GM12801 (cell line): ENCODE data around the gene GCNT2.

Experiments
- TF ChIP-seq, protein P1 (sequence below): IDR thresholded peaks from one replicate; pipeline ENCODE4 v1.5.1; 2011; ENCODE audit warnings: control low read depth; ENCODE audit not compliant: insufficient read length; ENCODE audit errors: extremely low read depth

Gene GCNT2

GRCh38 chr6:10507298-10507697 is 13.9 kb upstream of the GCNT2 start:
- TF ChIP-seq, protein P1, sequence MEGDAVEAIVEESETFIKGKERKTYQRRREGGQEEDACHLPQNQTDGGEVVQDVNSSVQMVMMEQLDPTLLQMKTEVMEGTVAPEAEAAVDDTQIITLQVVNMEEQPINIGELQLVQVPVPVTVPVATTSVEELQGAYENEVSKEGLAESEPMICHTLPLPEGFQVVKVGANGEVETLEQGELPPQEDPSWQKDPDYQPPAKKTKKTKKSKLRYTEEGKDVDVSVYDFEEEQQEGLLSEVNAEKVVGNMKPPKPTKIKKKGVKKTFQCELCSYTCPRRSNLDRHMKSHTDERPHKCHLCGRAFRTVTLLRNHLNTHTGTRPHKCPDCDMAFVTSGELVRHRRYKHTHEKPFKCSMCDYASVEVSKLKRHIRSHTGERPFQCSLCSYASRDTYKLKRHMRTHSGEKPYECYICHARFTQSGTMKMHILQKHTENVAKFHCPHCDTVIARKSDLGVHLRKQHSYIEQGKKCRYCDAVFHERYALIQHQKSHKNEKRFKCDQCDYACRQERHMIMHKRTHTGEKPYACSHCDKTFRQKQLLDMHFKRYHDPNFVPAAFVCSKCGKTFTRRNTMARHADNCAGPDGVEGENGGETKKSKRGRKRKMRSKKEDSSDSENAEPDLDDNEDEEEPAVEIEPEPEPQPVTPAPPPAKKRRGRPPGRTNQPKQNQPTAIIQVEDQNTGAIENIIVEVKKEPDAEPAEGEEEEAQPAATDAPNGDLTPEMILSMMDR = no peak

GRCh38 chr6:10507715-10508114 is 13.4 kb upstream of the GCNT2 start:
- TF ChIP-seq, protein P1 = no peak

DNA sequence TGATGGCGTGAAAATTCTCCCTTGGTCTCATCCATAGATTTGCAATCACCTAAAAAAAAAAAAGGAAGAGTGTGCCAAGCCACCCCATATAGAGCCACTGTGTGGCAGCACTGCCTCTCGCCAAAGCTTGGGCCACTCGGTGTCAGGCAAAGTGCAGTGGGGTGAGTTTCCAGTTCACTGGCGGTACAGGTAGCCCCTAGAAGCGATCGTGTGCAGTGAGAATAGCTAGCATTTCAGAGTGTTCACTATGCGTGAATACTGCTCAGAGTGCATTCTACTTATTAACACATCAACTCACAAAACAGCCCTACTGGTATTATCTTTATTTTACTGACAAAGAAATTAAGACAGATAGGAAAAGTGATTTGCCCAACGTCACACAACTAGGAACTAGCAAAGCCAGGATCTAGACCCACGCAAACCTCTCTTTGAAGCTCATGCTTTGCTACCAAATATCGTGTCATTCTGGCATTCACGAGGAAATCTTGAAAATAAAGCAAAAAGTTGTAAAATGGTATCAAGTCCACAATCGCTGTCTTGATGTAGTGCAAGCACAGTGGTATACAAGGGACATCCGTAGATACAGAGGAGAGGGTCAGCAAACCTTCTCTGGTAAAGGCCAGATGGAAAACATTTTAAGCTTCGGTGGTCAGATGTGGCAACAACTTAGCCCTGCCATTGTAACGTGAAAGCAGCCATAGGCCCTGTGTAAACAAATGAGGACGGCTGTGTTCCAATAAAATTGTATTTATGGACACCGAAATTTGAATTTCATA is 10.4 kb upstream of the GCNT2 start:
- TF ChIP-seq, protein P1 = no peak

DNA sequence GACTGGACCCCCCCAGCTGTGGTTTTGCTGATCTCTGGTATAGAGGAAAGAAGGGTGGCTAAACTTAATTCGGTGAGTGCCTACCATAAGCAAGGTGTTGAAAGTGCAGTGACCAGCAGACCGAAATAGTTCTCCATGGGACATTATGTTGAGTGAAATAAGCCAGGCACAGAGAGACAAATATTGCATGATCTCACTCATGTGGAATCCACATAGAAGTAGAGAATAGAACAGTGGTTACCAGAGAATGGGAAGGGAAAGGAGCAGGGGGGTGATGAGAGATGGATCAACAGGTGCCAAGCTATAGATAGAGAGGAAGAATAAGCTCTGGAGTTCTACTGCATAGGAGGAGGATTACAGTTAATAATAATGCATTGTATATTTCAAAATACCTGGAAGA is 9.7 kb upstream of the GCNT2 start:
- TF ChIP-seq, protein P1 = no peak

DNA sequence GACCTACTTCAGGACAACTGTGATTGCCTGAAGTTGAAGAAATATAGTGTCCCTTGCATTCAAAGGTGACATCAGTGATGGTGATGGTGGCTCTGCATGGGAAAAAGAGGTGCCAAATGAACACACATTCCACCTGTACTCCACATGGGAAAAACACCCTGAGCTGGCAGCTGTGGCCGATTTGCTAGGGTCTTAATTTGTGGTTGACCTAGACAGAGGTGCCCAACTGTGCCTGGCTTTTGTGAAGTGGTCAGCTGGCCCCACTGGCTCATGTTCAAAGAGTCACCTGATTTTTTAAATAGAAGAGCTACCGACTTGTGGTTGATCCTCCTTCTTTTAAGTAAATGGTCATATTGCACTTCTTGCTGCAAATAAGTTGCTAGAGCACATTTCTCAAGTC is 7.6 kb upstream of the GCNT2 start:
- TF ChIP-seq, protein P1 = no peak

- TF ChIP-seq, protein P1 = no peak
Observed at GRCh38 chr6:10514049-10514780, 6.9 kb upstream of the GCNT2 start.

- TF ChIP-seq, protein P1 = no peak
Observed at GRCh38 chr6:10516953-10517352, 4.2 kb upstream of the GCNT2 start.
